Rectal smooth muscle tissue (tissue), 1 donor: ENCODE measurements around the gene RIPOR3.

ENCODE experiments used
- H3K27ac ChIP-seq: one replicate; pipeline ENCODE4 v1.7.0; 2013; ENCODE audit warnings: low read depth, low read length, inconsistent platforms
- H3K27me3 ChIP-seq: one replicate; pipeline ENCODE4 v1.7.0; 2013; ENCODE audit warnings: low read length; ENCODE audit not compliant: control insufficient read depth, insufficient read depth
- H3K36me3 ChIP-seq: one replicate; pipeline ENCODE4 v1.7.0; 2013; ENCODE audit warnings: low read length; ENCODE audit not compliant: control insufficient read depth, insufficient read depth
- H3K4me1 ChIP-seq: one replicate; pipeline ENCODE4 v1.7.0; 2013; ENCODE audit warnings: low read length; ENCODE audit not compliant: control insufficient read depth, insufficient read depth
- H3K4me3 ChIP-seq: one replicate; pipeline ENCODE4 v1.7.0; 2013; ENCODE audit warnings: low read length
- H3K9ac ChIP-seq: one replicate; pipeline ENCODE4 v1.7.0; 2013; ENCODE audit warnings: low read length

The RIPOR3 gene

GRCh38 chr20:50690650-50691572 lies at the start of gene RIPOR3:
RIPOR3 (minus strand) TSS chr20:50691542; CDS start chr20:50691128, 414 bp downstream.
- Histone ChIP-seq H3K27ac (peak within 1 kb of the TSS; percentile 34), H3K36me3 (no peaks in the 10 kb centered on the region), H3K4me1 (no peaks in the 10 kb centered on the region), H3K4me3 (peak within 1 kb of the TSS; percentile 64), H3K27me3 (peaks cover 8% of the 10 kb centered on the region), H3K9ac (no peak within 1 kb of the TSS)

GRCh38 chr20:50737352-50737751 lies 46.0 kb upstream of the RIPOR3 start:
- H3K27ac ChIP-seq, result no peak overlapping the region
- H3K4me3 ChIP-seq, result no peak overlapping the region
- no peak overlapping the region for H3K9ac ChIP-seq
- no peaks in the 10 kb centered on the region for H3K27me3 ChIP-seq
- H3K36me3 ChIP-seq, result peaks cover 2% of the 10 kb centered on the region
- H3K4me1 ChIP-seq, result no peaks in the 10 kb centered on the region

- Histone ChIP-seq H3K27me3 (no peaks in the 10 kb centered on the region), H3K27ac (no peak overlapping the region), H3K36me3 (peaks cover 2% of the 10 kb centered on the region), H3K9ac (no peak overlapping the region), H3K4me3 (no peak overlapping the region), H3K4me1 (peaks cover 4% of the 10 kb centered on the region)
Observed at GRCh38 chr20:50735813-50736212, 44.5 kb upstream of the RIPOR3 start.

- Histone ChIP-seq H3K4me3 (no peak overlapping the region), H3K4me1 (peaks cover 4% of the 10 kb centered on the region), H3K27ac (no peak overlapping the region), H3K36me3 (peaks cover 2% of the 10 kb centered on the region), H3K9ac (no peak overlapping the region), H3K27me3 (no peaks in the 10 kb centered on the region)
Observed at GRCh38 chr20:50734730-50735679, 43.7 kb upstream of the RIPOR3 start.

GRCh38 chr20:50733644-50734349 lies 42.5 kb upstream of the RIPOR3 start:
- peaks cover under 1% of the 10 kb centered on the region for H3K36me3 ChIP-seq
- H3K4me1 ChIP-seq, result peaks cover 4% of the 10 kb centered on the region
- H3K27ac ChIP-seq, result no peak overlapping the region
- H3K27me3 ChIP-seq, result no peaks in the 10 kb centered on the region
- H3K9ac ChIP-seq, result no peak overlapping the region
- no peak overlapping the region for H3K4me3 ChIP-seq

GRCh38 chr20:50731930-50732690 lies 40.8 kb upstream of the RIPOR3 start:
- no peak overlapping the region for H3K27ac ChIP-seq
- peak overlapping the region; percentile 81 for H3K4me3 ChIP-seq
- H3K36me3 ChIP-seq, result no peaks in the 10 kb centered on the region
- no peak overlapping the region for H3K9ac ChIP-seq
- peaks cover 4% of the 10 kb centered on the region for H3K4me1 ChIP-seq
- no peaks in the 10 kb centered on the region for H3K27me3 ChIP-seq

- peak within 1 kb of the TSS; percentile 74 for H3K9ac ChIP-seq
- H3K4me1 ChIP-seq, result peaks cover 4% of the 10 kb centered on the region
Observed at GRCh38 chr20:50731055-50731929, 40.0 kb upstream of the RIPOR3 start, which contains the start of gene PARD6B. PARD6B (plus strand) TSS chr20:50731580; CDS start chr20:50731787, 207 bp downstream.

GRCh38 chr20:50730765-50731054 lies 39.4 kb upstream of the RIPOR3 start:
- Histone ChIP-seq H3K4me1 (peaks cover 4% of the 10 kb centered on the region), H3K27me3 (no peaks in the 10 kb centered on the region), H3K27ac (peak overlapping the region; percentile 51), H3K36me3 (no peaks in the 10 kb centered on the region), H3K4me3 (peak overlapping the region; percentile 81), H3K9ac (peak overlapping the region; percentile 74)

More at GRCh38 chr20:50731055-50731929, 40.0 kb upstream of the RIPOR3 start, which contains the start of gene PARD6B:
- H3K27me3 ChIP-seq, result no peaks in the 10 kb centered on the region
- H3K27ac ChIP-seq, result peak within 1 kb of the TSS; percentile 51
- H3K4me3 ChIP-seq, result peak within 1 kb of the TSS; percentile 81
- H3K36me3 ChIP-seq, result no peaks in the 10 kb centered on the region

GRCh38 chr20:50729901-50730764 lies 38.8 kb upstream of the RIPOR3 start:
- H3K9ac ChIP-seq, result peak overlapping the region; percentile 74
- peaks cover 6% of the 10 kb centered on the region for H3K4me1 ChIP-seq
- H3K4me3 ChIP-seq, result peak overlapping the region; percentile 81
- no peaks in the 10 kb centered on the region for H3K27me3 ChIP-seq
- no peaks in the 10 kb centered on the region for H3K36me3 ChIP-seq
- H3K27ac ChIP-seq, result peak overlapping the region; percentile 51
